ENCODE measurements around the gene LHX3.
"Not testable (repeated sequence)": the region's sequence is repeated elsewhere in the genome, so short reads cannot be mapped to it uniquely, and the experiment has no call there.

The LHX3 gene

GRCh38 chr9:136236471-136237410, 31.8 kb upstream of the LHX3 start:
- H3K9me3 Mint-ChIP-seq; H3K4me3 Mint-ChIP-seq; ATAC-seq (replicated peaks); H3K27ac Mint-ChIP-seq; H3K36me3 Mint-ChIP-seq (ENCODE audit: insufficient read depth); DNase-seq; H3K27me3 Mint-ChIP-seq: not testable (repeated sequence)
- peaks cover 16 to 29% of the 10 kb centered on the region in 2 donors for H3K4me1 Mint-ChIP-seq (ENCODE audit: low read depth in 2 of 2)

GRCh38 chr9:136235709-136236455, 31.0 kb upstream of the LHX3 start:
- ATAC-seq (replicated peaks) = no peak
- Mint-ChIP-seq H3K36me3 (ENCODE audit: insufficient read depth) (peaks cover 3% of the 10 kb centered on the region), H3K4me1 (ENCODE audit: low read depth in 2 of 2) (peaks cover 17 to 24% of the 10 kb centered on the region in 2 donors), H3K27ac (peak overlapping the region in 1 of 2 donors; percentile 26), H3K4me3 (no peak overlapping the region), H3K9me3 (no peaks in the 10 kb centered on the region), H3K27me3 (no peaks in the 10 kb centered on the region)
- no peak for DNase-seq

- Mint-ChIP-seq H3K4me3 (no peak overlapping the region), H3K27ac (no peak overlapping the region), H3K27me3 (no peaks in the 10 kb centered on the region), H3K9me3 (no peaks in the 10 kb centered on the region), H3K4me1 (ENCODE audit: low read depth in 2 of 2) (peaks cover 20 to 24% of the 10 kb centered on the region in 2 donors), H3K36me3 (ENCODE audit: insufficient read depth) (peaks cover 3% of the 10 kb centered on the region)
- ATAC-seq (replicated peaks) (no peak), DNase-seq (no peak)
Observed at GRCh38 chr9:136235171-136235570, 30.2 kb upstream of the LHX3 start.

DNA sequence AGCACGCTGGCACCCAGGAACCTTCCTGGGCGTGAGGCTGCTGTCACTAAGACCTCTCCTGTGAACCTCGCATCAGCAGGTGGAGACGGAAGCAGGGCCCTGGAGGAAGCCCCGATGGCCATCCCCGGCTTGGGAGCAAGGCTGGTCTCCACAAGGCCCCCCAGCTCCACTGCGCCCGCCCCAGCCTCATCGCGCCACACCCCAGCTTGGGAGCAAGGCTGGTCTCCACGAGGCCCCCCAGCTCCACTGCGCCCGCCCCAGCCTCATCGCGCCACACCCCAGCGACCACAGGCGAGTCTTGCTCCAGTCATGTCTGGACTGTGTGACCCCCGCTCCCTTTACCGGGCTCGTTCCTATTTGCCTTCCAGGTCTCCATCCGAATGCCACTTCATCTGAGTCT, 29.7 kb upstream of the LHX3 start:
- ATAC-seq (replicated peaks) (no peak), DNase-seq (peak in 2 of 3 experiments; percentile 16 to 24)
- H3K4me1 Mint-ChIP-seq (ENCODE audit: low read depth in 2 of 2) = peaks cover 20 to 23% of the 10 kb centered on the region in 2 donors
- H3K27ac Mint-ChIP-seq = no peak overlapping the region
- H3K27me3 Mint-ChIP-seq = no peaks in the 10 kb centered on the region
- no peaks in the 10 kb centered on the region for H3K9me3 Mint-ChIP-seq
- no peak overlapping the region for H3K4me3 Mint-ChIP-seq
- H3K36me3 Mint-ChIP-seq (ENCODE audit: insufficient read depth) = peaks cover 3% of the 10 kb centered on the region

DNA sequence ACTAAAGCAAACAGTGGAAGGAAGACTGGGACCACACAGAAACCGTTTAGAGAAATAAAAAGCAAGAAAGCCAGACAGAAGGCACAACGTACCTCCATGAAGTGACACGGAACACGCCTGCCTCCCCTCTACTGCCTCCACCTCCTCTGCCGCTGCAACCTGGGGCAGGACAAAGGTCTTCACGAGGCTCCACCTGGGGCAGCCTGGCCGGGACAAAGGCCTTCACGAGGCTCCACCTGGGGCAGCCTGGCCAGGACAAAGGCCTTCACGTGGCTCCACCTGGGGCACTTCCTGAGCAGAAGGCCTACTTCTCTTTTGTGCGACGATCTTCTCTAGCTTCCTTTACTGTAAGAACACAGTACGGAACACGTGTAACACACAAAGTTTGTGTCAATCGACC, 28.9 kb upstream of the LHX3 start:
- Mint-ChIP-seq H3K9me3 (no peaks in the 10 kb centered on the region), H3K36me3 (ENCODE audit: insufficient read depth) (peaks cover 3% of the 10 kb centered on the region), H3K27ac (no peak overlapping the region), H3K4me1 (ENCODE audit: low read depth in 2 of 2) (peaks cover 15 to 18% of the 10 kb centered on the region in 2 donors), H3K27me3 (no peaks in the 10 kb centered on the region), H3K4me3 (no peak overlapping the region)
- no peak for ATAC-seq (replicated peaks)
- DNase-seq = no peak

- no peak overlapping the region for H3K4me3 Mint-ChIP-seq
- H3K36me3 Mint-ChIP-seq (ENCODE audit: insufficient read depth) = peaks cover 3% of the 10 kb centered on the region
- no peaks in the 10 kb centered on the region for H3K27me3 Mint-ChIP-seq
- H3K4me1 Mint-ChIP-seq (ENCODE audit: low read depth in 2 of 2) = peaks cover 15% of the 10 kb centered on the region in 2 donors
- no peak overlapping the region for H3K27ac Mint-ChIP-seq
- H3K9me3 Mint-ChIP-seq = no peaks in the 10 kb centered on the region
- no peak for DNase-seq
- ATAC-seq (replicated peaks) = no peak
Observed at GRCh38 chr9:136233411-136233810, 28.5 kb upstream of the LHX3 start.

- H3K27me3 Mint-ChIP-seq = no peaks in the 10 kb centered on the region
- no peaks in the 10 kb centered on the region for H3K9me3 Mint-ChIP-seq
- H3K4me1 Mint-ChIP-seq (ENCODE audit: low read depth in 2 of 2) = peaks cover 14 to 15% of the 10 kb centered on the region in 2 donors
Observed at GRCh38 chr9:136232969-136233368, 28.0 kb upstream of the LHX3 start.

GRCh38 chr9:136231478-136232297, 26.8 kb upstream of the LHX3 start:
- peak; percentile 17 for ATAC-seq (replicated peaks)
- no peak overlapping the region for H3K4me3 Mint-ChIP-seq
- H3K27me3 Mint-ChIP-seq = no peaks in the 10 kb centered on the region
- no peak overlapping the region for H3K27ac Mint-ChIP-seq
- H3K9me3 Mint-ChIP-seq = no peaks in the 10 kb centered on the region
- peaks cover 15% of the 10 kb centered on the region in 2 donors for H3K4me1 Mint-ChIP-seq (ENCODE audit: low read depth in 2 of 2)
- peaks cover 8% of the 10 kb centered on the region for H3K36me3 Mint-ChIP-seq (ENCODE audit: insufficient read depth)
- no peak for DNase-seq

More at GRCh38 chr9:136232969-136233368, 28.0 kb upstream of the LHX3 start:
- H3K36me3 Mint-ChIP-seq (ENCODE audit: insufficient read depth) = peaks cover 7% of the 10 kb centered on the region
- ATAC-seq (replicated peaks) (no peak), DNase-seq (no peak)
- H3K4me3 Mint-ChIP-seq = no peak overlapping the region
- H3K27ac Mint-ChIP-seq = no peak overlapping the region

- Mint-ChIP-seq H3K36me3 (ENCODE audit: insufficient read depth) (peaks cover 8% of the 10 kb centered on the region), H3K9me3 (no peaks in the 10 kb centered on the region), H3K4me1 (ENCODE audit: low read depth in 2 of 2) (peaks cover 15 to 20% of the 10 kb centered on the region in 2 donors), H3K27me3 (no peaks in the 10 kb centered on the region), H3K4me3 (no peak overlapping the region), H3K27ac (peak overlapping the region; percentile 35 to 57)
- DNase-seq (no peak), ATAC-seq (replicated peaks) (no peak)
Observed at GRCh38 chr9:136230773-136231172, 25.8 kb upstream of the LHX3 start.

- peaks cover 8% of the 10 kb centered on the region for H3K36me3 Mint-ChIP-seq (ENCODE audit: insufficient read depth)
- no peaks in the 10 kb centered on the region for H3K9me3 Mint-ChIP-seq
- DNase-seq = no peak
- ATAC-seq (replicated peaks) = no peak
- no peak overlapping the region for H3K4me3 Mint-ChIP-seq
- peak overlapping the region in 1 of 2 donors; percentile 35 for H3K27ac Mint-ChIP-seq
- H3K27me3 Mint-ChIP-seq = no peaks in the 10 kb centered on the region
- H3K4me1 Mint-ChIP-seq (ENCODE audit: low read depth in 2 of 2) = peaks cover 15 to 23% of the 10 kb centered on the region in 2 donors
Observed at GRCh38 chr9:136230365-136230764, 25.4 kb upstream of the LHX3 start.

GRCh38 chr9:136229096-136230065, 24.5 kb upstream of the LHX3 start:
- H3K4me3 Mint-ChIP-seq = no peak overlapping the region
- no peak for ATAC-seq (replicated peaks)

GRCh38 chr9:136228107-136228875, 23.4 kb upstream of the LHX3 start:
- no peaks in the 10 kb centered on the region for H3K27me3 Mint-ChIP-seq
- H3K4me1 Mint-ChIP-seq (ENCODE audit: low read depth in 2 of 2) = peaks cover 5 to 18% of the 10 kb centered on the region in 2 donors
- H3K4me3 Mint-ChIP-seq = no peak overlapping the region
- peaks cover 5% of the 10 kb centered on the region for H3K36me3 Mint-ChIP-seq (ENCODE audit: insufficient read depth)
- ATAC-seq (replicated peaks) (no peak), DNase-seq (no peak)
- H3K27ac Mint-ChIP-seq = no peak overlapping the region
- no peaks in the 10 kb centered on the region for H3K9me3 Mint-ChIP-seq

More at GRCh38 chr9:136229096-136230065, 24.5 kb upstream of the LHX3 start:
- DNase-seq = no peak
- Mint-ChIP-seq H3K36me3 (ENCODE audit: insufficient read depth) (peaks cover 5% of the 10 kb centered on the region), H3K9me3 (no peaks in the 10 kb centered on the region), H3K4me1 (ENCODE audit: low read depth in 2 of 2) (peaks cover 15 to 20% of the 10 kb centered on the region in 2 donors), H3K27me3 (no peaks in the 10 kb centered on the region), H3K27ac (no peak overlapping the region)

Measured in effector memory CD8-positive, alpha-beta T cell (primary cell).